Activated B cell treated with CpG ODN at 0.5 μM for 24 hours (primary cell): ENCODE measurements around the gene POLL. TPM values are rescaled to one million over a fixed set of nuclear protein-coding genes. Genes with fewer than 3 reads are reported as not detected.

Source experiments
- ATAC-seq: fragments of 200-7000 bp; cut with Tn5 transposase; one replicate; pipeline ENCODE4 v1.10.0; 2021; ENCODE audit warnings: low read depth, mild to moderate bottlenecking, moderate library complexity
- CTCF ChIA-PET: fragments of 350-600 bp; sonication (Branson Sonifier 250); formaldehyde crosslinking; loops from one replicate; lab custom pipeline; 2021; ENCODE audit warnings: antibody characterized with exemption; lab: Charles Lee
- POLR2A ChIA-PET: fragments of 350-600 bp; sonication (Branson Sonifier 250); formaldehyde crosslinking; loops from one replicate; lab custom pipeline; 2021; ENCODE audit warnings: antibody characterized with exemption; lab: Charles Lee
- DNase-seq: peaks from one replicate; pipeline ENCODE4 v3.0.0; 2022
- H3K27ac Mint-ChIP-seq: one replicate; pipeline ENCODE4 v1.8.0; 2020; ENCODE audit warnings: mixed read lengths
- H3K27me3 Mint-ChIP-seq: one replicate; pipeline ENCODE4 v1.8.0; 2021; ENCODE audit warnings: mixed read lengths
- H3K36me3 Mint-ChIP-seq: one replicate; pipeline ENCODE4 v1.8.0; 2021; ENCODE audit warnings: low read depth, mixed read lengths
- H3K4me1 Mint-ChIP-seq: one replicate; pipeline ENCODE4 v1.8.0; 2021; ENCODE audit warnings: mixed read lengths
- H3K4me3 Mint-ChIP-seq: one replicate; pipeline ENCODE4 v1.8.0; 2020; ENCODE audit warnings: mild to moderate bottlenecking, mixed read lengths
- H3K9me3 Mint-ChIP-seq: one replicate; pipeline ENCODE4 v1.8.0; 2020; ENCODE audit warnings: mixed read lengths
- CTCF ChIP-seq: fragments of 200-600 bp; IDR thresholded peaks from one replicate; pipeline ENCODE4 v1.8.0; 2022; ENCODE audit warnings: antibody characterized with exemption, mild to moderate bottlenecking
- intact Hi-C: fragments of 100-400 bp; cut with micrococcal nuclease; formaldehyde crosslinking; loops from one replicate; pipeline ENCODE4 v1.15.1; 2024
- total RNA-seq: library from RNA; stranded (reverse); gene quantifications from 2 replicates; pipeline ENCODE4 v1.2.3, GENCODE V29; 2022

The POLL gene
- total RNA-seq, 1 donor from 2014 or later: 39.5 TPM

DNA sequence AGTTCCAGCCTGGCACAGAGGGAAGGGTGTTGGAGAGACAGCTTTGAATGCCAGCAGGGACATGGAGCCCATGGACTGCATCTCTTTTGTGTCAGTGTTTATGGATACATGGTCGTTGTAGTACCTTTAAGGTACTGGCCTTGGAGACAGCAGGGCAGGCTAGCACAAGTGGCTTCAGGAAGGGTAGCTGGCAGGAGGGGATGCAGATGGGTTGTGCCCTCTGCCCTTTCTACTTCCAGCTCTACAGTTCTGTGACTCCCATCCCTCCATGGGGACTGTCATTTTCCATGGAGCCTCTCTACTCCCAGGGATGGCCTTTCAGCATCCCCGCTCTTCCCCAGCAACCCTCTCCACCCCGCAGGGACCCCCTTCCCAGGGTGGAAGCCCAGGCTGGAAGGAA lies 25.1 kb downstream of the POLL start:
- CTCF ChIA-PET: no interaction called here
- Mint-ChIP-seq H3K27me3 (peaks cover 35% of the 10 kb centered on the region), H3K4me1 (peaks cover 7% of the 10 kb centered on the region), H3K36me3 (no peaks in the 10 kb centered on the region), H3K9me3 (no peaks in the 10 kb centered on the region), H3K4me3 (no peak overlapping the region), H3K27ac (no peak overlapping the region)
- ATAC-seq: no peak
- no peak for DNase-seq
- TF ChIP-seq CTCF: no peak
- POLR2A ChIA-PET: interaction anchor here (1.0 kb wide), 1 partner anchor 1079 kb away, joined by 3 read pairs; no protein-coding TSS in a partner anchor
- intact Hi-C loops: loop anchor here (10.0 kb wide), 1 partner anchor 208 kb away; the partner anchor contains the start of gene BTRC

DNA sequence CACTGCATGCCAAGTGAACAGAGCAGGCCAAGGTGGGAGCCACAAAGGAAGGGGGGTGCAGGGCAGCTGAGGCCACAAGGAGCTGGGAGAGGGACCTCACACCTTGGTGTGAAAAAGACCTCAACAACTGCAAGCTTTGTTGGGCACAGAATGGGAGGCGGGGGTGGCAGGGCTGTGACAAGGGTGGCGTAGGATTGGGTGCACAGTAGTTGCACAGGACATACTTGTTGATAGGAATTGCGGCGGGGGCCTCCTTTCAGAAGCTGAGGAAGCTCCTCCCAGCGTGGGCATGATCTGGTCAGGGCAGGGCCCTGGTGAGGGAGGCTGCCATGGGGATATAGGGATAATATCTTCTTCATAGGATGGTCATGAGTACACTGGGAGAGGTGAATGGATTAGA lies 25.8 kb downstream of the POLL start:
- Mint-ChIP-seq H3K9me3 (no peaks in the 10 kb centered on the region), H3K27me3 (peaks cover 29% of the 10 kb centered on the region), H3K27ac (no peak overlapping the region), H3K4me1 (peaks cover 7% of the 10 kb centered on the region), H3K36me3 (no peaks in the 10 kb centered on the region), H3K4me3 (no peak overlapping the region)
- POLR2A ChIA-PET: interaction anchor here (1.0 kb wide), 1 partner anchor 1080 kb away, joined by 3 read pairs; no protein-coding TSS in a partner anchor
- intact Hi-C loops: loop anchor here (10.0 kb wide), 1 partner anchor 207 kb away; the partner anchor contains the start of gene BTRC
- CTCF ChIA-PET: interaction anchor here (1.6 kb wide), 1 partner anchor 9 kb away, joined by 4 read pairs; no protein-coding TSS in a partner anchor
- no peak for TF ChIP-seq CTCF
- ATAC-seq (no peak), DNase-seq (no peak)

GRCh38 chr10:101561068-101561915 lies 26.8 kb downstream of the POLL start:
- no peak overlapping the region for H3K27ac Mint-ChIP-seq
- no peak overlapping the region for H3K4me3 Mint-ChIP-seq
- no peaks in the 10 kb centered on the region for H3K9me3 Mint-ChIP-seq
- no peak for TF ChIP-seq CTCF
- peaks cover 22% of the 10 kb centered on the region for H3K27me3 Mint-ChIP-seq
- ATAC-seq (no peak), DNase-seq (no peak)
- POLR2A ChIA-PET: no interaction called here
- H3K36me3 Mint-ChIP-seq: no peaks in the 10 kb centered on the region
- CTCF ChIA-PET: interaction anchor here (1.6 kb wide), 1 partner anchor 10 kb away, joined by 4 read pairs; no protein-coding TSS in a partner anchor
- intact Hi-C loops: loop anchor here (10.0 kb wide), 1 partner anchor 206 kb away; the partner anchor contains the start of gene BTRC
- peaks cover 2% of the 10 kb centered on the region for H3K4me1 Mint-ChIP-seq

DNA sequence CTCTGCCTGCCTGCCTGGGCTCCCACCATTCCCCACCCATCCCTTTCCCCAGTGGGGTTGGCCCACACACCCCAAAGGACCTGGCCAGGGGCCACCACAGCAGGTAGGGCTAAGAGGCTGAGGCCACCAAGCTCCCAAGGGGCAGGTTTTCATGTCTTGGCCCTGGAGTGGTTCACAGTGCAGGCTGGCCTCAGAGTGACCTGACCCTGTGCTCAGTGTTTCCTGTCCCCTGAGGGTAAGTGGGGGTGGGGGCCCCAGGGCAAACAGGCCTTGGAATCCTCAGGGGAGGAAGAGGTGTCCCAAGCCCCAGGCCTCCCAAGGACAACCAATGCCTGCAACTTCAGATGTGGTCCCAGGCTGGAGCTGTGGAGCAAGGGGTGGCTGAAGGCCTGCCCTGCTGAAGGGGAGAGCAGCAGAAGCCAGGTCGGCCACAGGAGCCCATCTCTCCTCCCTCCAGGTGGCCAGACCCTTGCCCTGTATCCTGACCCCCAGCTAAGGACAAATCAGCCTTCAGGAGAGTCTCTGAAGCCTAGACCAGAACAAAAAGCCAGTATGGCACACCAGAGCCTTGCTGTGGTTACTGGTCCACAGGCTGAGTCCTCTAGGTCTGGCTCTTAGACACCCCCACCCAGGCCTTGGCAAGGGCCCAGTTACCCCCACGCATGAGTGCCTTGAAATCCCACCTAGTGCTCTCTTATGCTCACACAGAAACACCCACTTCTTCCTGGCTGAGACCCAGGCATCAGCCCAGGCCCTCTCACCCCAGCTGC lies 27.6 kb downstream of the POLL start:
- CTCF ChIA-PET: no interaction called here

More for the DNA sequence above, 27.6 kb downstream of the POLL start:
- H3K27me3 Mint-ChIP-seq: peaks cover 14% of the 10 kb centered on the region
- no peak overlapping the region for H3K27ac Mint-ChIP-seq
- DNase-seq (no peak), ATAC-seq (no peak)
- no peak for TF ChIP-seq CTCF
- H3K36me3 Mint-ChIP-seq: no peaks in the 10 kb centered on the region
- no peaks in the 10 kb centered on the region for H3K4me1 Mint-ChIP-seq
- H3K9me3 Mint-ChIP-seq: no peaks in the 10 kb centered on the region
- POLR2A ChIA-PET: no interaction called here
- H3K4me3 Mint-ChIP-seq: no peak overlapping the region
- intact Hi-C loops: loop anchor here (10.0 kb wide), 1 partner anchor 206 kb away; the partner anchor contains the start of gene BTRC
